MV-4-11 (cell line): ENCODE data around the gene TUBB4A.
A peak's percentile ranks its signal among the peaks of the same experiment; 100 is the strongest.

Experiments
- DNase-seq: peaks from one replicate; lab custom pipeline; 2025; lab: John Stamatoyannopoulos, UW

The TUBB4A gene

DNA sequence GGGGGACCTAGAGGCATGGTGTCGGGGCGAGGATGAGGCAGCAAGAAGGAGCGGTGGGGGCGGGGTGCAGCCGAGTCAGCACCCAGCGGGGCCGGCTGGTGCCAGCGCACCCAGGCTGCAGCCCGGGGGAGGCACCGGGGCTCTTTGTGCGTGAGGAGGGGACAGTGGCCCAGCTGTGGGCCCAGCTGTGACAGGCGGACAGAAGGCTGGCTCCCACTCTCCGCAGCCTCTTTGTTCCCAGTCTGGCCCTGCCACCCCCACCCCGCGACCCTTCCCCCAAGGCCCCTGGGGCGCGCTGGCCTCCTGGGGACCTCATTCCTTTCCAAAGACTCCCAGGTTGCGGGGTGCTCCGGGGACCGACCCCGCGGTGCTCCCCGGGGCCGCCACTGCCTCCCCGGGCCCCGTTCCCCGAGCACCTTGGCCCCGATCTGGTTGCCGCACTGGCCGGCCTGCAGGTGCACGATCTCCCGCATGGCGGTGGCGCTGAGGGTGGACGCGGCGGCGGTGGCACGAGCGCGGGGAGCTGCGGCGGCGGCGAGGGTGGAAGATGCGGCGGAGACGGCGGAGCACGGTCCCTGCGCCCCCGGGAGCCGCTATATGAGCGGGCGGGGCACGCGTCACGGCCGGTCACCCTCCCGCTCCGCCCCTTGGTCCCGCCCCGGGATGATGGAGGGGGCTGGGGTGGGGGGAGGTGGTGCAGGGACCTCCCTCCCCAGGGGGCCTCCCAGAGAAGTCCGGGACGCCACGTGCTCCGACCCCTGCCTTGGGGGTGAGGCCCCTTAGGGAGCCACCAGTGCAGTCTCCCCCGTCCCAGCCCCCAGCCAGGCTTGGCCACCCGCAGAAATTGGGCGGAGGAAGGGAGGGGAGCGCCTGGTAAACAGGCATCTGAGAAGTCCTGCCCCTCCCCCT is at the start of gene TUBB4A:
TSS of gene TUBB4A (minus strand) at position 570 of the 909 bp plus-strand sequence. CDS start at position 473, 97 bp downstream.
- DNase-seq, result no peak

DNA sequence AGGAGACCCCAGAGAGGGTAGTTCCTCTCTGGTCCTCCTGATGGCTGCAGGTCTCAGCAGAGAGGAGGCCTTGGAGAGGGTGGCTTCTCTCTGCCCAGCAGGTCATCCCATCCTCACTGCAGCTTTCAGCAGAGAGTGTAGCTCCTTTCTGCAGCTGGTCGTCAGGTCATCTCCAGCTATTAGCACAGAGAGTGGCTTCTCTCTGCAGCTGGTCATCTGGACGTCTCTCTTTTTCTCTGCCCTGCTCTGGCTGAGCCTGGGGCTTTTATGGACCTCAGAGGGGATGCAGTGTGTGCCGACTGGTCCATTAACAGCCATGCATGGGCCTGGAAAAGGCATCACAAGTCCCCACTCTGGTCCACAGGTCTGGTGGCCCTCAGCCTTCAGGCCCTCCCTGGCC is 49.0 kb upstream of the TUBB4A start:
- DNase-seq, result no peak

DNA sequence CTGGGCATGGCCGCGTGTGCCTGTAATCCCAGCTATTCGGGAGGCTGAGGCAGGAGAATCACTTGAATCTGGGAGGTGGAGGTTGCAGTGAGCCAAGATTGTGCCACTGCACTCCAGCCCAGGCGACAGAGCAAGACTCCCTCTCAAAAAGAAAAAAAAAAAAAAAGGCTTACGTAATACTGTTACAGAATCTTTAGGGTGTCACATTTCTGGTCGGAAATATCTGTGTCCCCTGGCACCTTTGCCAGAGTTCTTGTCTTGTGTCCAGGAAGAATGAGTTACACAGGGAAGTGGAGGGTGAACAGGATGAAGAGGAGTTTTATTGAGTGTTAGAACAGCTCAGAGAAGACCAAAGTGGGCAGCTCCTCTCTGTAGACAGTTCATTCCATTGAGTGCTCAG is 48.6 kb upstream of the TUBB4A start:
- DNase-seq, result peak; percentile 82

DNA sequence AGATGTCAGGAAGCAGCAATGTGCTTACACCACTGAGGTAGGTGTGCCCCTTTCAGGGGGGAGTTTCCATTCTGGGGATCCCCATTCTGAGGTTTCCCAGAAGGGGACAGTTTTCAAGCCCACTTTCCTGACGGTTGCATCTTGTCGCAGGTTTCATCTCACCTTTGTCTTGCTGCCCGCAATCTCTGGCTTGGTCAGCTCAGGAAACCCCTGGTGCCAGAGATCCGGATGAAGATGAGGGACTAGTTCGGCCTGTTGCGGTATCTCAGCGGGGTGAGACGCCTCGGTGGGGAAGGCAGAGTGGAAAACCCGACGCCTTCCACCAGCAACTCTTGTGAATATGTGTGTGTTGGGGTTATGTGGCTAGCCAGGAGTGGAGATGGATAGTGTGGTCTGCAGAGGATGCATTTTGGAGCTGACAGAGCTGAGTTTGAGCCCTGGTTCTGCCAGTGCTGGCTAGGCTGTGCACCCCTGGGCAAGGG is 41.8 kb upstream of the TUBB4A start:
- DNase-seq, result no peak

DNA sequence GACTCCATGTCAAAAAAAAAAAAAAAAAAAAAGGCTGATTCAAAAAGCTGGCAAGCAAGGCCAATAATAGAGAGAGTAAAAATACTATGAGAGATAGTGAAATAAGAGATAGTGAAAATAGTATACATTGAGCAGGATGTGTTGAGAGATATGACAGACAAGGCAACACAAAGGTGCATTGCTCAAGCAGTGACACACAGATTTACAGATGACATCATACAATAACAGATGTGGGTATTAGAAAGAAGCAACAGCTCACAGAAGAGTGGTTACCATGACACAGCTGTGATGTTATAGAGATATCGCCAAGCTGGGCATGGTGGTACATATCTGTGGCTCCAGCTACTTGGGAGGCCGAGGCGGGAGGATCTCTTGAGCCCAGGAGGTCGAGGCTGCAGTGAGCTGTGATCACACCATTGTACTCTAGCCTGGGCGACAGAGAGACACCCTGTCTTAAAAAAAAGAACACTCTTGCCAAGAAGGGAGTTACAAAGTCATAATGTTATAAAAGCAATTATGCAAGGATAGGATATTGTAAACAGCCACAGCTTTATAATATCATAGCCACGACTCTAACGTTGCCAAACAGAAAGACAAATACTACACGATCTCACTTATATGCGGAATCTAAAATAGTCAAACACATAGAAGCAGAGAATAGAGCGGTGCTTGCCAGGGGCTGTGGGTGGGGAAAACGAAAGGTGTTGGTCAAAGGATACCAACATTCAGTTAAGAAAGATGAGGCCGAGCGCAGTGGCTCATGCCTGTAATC is 39.0 kb upstream of the TUBB4A start:
- peak; percentile 49 for DNase-seq

DNA sequence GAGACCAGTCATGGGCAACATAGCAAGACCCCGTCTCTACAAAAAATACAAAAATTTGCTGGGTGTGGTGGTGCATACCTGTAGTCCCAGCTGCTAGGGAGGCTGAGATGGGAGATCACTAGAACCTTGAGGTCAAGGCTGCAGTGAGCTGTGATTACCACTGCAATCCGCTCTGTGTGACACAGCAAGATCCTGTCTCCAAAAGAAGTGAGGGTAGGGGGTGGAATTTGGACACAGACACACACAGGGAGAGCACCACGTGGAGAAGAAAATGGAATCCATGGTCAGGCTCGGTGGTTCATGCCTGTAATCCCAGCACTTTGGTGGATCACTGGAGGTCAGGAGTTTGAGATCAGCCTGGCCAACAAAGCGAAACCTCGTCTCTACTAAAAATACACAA is 37.4 kb upstream of the TUBB4A start:
- DNase-seq, result no peak

DNA sequence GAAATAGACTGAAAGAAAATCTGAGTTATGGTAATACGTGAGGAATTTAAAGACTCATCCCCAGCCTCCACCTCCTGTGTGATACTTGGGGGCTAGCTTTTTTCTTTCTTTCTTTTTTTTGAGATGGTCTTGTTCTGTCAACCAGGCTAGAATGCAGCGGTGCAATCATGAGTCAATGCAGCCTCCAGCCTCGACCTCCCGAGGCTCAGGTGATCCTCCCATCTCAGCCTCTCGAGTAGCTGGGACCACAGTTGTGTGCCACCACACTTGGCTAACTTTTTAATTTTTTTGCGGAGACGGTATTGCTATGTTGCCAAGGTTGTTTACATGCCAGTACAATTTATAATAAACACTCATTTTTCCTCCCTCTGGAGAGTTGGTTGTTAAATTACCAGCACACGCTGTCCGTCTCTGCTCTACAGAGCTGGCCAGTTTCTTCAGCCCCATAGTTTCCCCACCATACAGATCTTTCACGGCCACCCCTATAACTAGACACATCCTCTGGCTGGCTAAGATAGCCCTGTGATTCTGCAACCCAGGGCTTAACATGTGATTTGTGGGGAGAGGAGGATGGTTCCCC is 33.5 kb upstream of the TUBB4A start:
- DNase-seq, result no peak

DNA sequence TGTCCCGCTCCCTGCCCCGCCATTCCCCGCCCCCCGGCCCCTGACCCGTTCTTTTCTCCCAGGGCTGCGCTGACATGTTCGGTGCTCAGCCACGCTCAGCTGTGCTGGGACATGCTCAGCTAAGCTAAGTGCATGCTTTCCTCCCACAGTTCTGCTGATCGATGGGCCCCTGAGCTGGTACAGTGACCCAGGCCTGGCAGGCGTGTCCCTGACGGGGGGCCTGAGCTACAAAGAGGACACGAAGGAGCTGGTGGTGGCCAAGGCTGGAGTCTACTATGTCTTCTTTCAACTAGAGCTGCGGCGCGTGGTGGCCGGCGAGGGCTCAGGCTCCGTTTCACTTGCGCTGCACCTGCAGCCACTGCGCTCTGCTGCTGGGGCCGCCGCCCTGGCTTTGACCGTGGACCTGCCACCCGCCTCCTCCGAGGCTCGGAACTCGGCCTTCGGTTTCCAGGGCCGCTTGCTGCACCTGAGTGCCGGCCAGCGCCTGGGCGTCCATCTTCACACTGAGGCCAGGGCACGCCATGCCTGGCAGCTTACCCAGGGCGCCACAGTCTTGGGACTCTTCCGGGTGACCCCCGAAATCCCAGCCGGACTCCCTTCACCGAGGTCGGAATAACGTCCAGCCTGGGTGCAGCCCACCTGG is 32.5 kb upstream of the TUBB4A start:
- no peak for DNase-seq

DNA sequence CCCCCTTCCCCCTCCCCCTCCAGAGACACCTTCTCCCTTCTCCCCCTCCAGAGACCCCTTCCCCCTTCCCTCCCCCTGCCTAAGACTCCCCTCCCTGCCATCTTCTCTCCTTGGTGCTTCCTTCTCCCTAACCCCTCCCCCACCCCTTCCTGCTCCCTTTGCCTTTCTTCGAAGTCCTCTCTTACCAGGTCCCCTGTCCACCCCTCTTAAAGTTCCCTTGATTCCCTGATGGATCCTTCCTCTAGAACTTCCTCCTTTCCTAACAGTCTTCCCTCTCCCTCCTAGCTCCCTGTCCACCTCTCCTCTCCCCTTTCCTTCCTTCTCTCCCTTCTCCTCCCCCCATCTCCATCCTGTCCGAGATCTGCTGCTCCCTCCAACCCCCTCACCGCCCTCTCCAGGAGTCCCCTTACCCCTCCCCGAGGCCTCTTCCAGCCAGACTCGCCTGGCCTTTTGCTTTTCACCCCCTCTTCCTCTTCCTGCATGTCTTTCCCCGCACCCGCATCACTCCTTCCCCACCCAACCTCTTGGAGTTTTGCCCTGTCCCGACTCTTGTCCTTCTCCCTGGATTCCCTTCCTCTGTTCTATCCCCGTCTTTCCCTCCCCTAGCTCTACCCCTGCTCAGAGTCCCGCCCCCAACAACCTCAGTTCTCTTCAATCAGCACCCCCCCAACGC is 31.8 kb upstream of the TUBB4A start:
- DNase-seq, result no peak

DNA sequence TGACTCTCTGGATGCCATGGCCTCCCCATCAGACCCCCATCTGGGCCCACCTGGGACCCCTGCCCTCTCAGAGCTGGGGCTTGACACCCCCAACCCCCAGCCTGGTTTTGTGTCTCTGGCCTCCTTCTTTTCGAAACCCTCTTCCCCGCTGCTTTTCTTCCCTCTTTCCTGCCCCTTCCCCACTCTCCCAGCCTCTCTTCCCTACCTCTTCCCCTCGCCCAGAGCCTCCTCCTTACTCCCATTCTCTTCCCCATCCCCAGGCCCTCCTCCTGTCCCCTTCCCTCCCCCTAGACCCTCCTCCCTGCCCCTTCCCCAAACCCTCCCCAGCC is 30.9 kb upstream of the TUBB4A start:
- DNase-seq, result no peak

DNA sequence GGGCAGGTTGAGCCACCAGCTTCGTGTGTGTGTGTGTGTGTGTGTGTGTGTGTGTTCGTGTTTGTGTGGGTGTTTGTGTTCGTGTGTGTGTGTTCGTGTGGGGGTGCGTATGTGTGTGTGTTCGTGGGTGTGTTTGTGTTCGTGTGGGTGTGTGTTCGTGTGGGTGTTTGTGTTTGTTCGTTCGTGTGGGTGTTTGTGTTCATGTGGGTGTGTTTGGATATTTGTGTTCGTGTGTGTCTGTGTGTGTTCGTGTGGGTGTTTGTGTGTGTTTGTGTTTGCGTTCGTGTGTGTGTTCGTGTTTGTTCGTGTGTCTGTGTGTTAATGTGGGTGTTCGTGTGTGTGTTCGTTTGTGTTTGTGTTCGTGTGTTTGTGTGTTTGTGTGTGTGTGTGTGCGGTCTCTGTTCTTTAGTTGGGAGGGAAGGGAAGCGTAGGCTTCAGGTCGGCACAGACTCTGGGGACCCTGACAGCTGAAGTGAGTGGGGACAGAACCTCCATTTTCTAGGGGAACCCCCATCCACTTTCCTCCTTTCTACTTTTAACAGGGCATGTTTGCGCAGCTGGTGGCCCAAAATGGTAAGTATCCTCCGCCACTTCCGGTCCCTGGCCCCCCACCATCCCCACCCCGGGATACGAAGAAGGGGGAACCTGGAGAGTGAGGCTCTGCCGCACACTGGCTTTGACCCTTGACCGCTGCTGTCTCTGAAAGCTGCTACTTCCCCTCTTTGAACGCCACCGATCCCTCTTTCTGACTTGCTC is 30.3 kb upstream of the TUBB4A start:
- peak; percentile 96 for DNase-seq

DNA sequence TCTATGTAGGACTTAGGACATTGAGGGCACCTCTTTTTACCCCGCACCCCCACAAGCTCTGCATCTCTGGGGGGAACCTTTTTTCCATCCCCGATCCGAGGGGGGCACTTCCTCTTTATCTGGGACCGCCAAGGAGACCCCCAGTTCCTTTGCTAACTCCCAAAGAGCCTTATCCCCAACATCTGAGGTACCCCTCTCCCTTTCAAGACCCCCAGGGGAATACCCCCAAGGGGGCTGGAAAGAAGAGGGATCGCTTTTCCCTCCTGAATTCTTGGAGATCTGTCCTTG is 29.8 kb upstream of the TUBB4A start:
- peak; percentile 43 for DNase-seq

DNA sequence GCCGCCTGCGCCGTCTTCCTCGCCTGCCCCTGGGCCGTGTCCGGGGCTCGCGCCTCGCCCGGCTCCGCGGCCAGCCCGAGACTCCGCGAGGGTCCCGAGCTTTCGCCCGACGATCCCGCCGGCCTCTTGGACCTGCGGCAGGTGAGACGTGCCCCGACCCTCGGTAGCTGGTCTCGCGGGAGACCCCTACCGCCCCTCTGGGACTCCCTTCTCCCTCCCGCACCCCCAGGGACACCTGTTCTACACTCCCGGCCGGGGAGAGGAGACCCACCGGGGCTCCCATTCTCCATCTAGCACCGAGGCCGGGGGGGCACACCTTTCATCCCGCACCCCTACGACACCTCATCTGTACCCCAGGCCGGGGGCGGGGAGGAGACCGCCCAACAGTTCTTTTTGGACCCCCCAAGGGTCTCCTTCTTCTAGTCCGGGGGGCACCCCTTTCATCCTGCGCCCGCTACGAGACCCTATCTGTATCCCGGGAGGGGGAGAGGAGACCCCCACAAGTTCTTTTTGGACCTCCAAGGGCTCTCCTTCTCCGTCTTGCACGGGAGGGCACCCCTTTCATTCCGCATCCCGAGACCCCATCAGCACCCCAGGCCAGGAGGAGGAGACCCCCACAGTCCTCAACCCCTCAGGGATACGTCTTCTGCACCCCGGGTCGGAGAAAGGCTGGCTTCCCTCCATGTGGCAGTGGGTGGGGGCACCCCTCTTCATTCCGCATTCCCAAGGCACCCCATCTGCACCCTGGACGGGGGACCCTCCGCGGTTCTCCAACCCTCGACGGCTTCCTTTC is 29.2 kb upstream of the TUBB4A start:
- no peak for DNase-seq

DNA sequence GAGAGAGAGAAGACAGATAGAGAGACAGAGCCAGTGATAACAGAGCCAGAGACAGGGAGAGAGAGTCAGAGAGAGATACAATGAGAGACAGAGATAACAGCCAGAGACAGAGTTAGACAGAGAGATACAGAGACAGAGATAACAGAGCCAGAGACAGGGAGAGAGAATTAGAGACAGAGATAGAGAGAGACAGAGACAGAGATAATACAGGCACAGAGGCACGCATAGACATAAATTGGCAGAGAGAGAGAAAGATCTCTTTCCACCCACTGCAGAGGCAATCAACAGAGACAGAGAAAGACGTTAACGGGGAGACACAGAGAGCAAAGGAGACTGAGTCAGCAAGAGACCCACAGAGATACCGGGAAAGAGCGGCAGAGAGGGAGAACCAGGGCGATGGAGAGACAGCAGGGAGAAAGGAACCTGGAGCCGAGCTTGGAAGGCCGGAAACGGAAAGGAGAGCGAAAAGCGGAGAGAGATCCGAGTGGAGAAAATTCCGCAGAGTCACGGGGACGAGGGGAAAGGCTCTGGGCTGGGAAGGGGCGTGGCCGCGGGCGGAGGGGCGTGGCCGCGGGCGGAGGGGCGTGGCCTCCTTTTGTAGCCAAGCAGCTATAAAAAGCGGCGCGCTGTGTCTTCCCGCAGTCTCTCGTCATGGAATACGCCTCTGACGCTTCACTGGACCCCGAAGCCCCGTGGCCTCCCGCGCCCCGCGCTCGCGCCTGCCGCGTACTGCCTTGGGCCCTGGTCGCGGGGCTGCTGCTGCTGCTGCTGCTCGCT is 28.5 kb upstream of the TUBB4A start, which contains the start of gene TNFSF9:
TSS of gene TNFSF9 (plus strand) at position 641 of the 777 bp plus-strand sequence. CDS start at position 652, 11 bp downstream.
- DNase-seq, result peak; percentile 90

DNA sequence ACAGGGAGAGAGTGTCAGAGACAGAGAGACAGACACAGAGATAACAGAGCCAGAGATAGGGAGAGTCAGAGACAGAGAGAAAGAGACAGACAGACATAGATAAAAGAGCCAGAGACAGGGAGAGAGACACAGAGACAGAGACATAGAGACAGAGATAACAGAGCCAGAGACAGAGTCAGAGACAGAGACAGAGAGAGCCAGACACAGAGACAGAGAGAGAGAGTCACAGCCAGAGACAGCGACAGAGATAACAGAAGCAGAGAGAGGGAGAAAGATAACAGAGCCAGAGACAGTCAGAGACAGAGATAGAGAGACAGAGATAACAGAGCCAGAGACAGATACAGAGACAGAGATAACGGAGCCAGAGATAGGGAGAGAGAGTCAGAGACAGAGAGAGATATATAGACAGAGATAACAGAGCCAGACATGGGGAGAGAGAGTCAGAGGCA is 27.9 kb upstream of the TUBB4A start:
- no peak for DNase-seq

DNA sequence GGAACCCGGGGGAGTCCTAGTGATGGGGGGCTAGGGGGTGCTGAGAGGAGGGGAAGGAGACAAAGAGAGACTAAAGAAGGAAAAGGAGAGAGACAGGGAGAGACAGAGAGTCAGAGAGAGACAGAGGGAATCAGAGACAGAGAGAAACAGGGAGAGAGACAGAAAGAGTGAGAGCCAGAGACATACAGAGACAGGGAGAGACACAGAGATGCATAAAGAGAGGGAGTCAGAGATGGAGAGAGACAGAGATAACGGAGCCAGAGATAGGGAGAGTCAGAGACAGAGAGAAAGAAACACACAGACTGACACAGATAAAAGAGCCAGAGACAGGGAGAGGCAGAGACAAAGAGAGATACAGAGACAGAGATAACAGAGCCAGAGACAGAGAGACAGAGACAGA is 27.2 kb upstream of the TUBB4A start:
- no peak for DNase-seq

DNA sequence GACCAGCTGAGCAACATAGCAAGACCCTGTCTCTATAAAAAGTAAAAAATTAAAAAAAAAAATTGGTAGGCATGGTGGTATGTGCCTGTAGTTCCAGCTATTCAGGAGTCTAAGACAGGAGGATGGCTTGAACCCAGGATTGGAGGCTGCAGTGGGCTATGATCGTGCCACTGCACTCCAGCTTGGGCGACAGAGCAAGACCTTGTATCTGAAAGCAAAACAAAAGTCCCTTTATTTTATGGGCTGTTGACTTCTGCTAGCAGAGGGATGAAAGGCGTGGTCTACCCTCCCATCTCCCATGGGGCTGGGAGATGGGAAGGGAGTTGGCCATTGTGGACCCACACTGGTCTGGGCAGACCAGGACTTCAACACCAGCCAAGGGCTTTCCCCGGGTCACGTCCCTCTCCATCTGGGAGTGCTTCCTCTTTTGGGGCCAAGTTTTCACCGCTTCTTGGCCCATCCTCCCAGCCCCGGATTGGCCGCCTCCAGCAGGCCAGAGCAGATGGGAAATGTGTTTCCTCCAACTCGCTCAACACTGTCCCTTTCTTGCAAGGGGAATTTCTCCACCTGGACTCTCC is 26.5 kb upstream of the TUBB4A start:
- peak; percentile 95 for DNase-seq

DNA sequence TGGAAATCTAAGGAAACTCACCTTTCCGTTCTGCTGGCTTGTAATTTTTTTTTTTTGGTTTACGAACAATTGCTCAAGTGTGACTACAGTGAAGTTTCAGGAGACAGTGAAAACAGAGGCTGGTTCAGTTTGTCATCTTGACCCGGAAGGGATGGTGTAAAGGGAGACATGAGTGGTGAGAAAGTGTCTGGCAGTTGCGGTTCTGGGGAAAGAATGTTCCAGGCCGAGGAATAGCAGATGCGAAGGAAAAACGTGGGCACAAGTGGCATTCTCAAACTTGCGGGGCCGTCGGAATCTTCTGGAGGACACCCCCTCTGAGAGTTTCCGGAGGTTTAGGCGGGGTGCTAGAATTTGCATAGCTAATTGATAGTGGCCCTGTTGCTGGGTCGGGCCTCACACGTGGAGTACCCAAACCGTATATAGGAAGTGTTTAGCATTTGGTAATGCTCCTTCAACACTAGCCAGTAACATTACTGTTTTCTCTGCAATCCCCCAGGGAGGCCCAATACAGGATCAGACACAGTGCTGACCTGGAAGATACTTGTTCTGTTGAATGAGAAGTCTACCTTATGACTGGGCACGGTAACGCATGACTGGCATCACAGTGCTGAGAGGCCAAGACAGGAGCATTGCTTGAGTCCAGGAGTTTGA is 25.9 kb upstream of the TUBB4A start:
- DNase-seq, result peak; percentile 42
